H1 (cell line): ENCODE data around the gene TRIM40. TPM values are rescaled to one million over a fixed set of nuclear protein-coding genes. Genes with fewer than 3 reads are reported as not detected.

Experiments used
- CTCF ChIA-PET: fragments of 300-600 bp; sonication (Branson Sonifier 250); formaldehyde crosslinking; loops from one replicate; lab custom pipeline; 2021; ENCODE audit not compliant: partially characterized antibody; lab: Charles Lee
- POLR2A ChIA-PET: fragments of 300-600 bp; sonication (Branson Sonifier 250); formaldehyde crosslinking; loops from one replicate; lab custom pipeline; 2021; ENCODE audit warnings: inconsistent platforms; ENCODE audit not compliant: partially characterized antibody; lab: Charles Lee
- DNase-seq, 2 experiments: peaks; one replicate each; pipeline versions ENCODE4 v3.0.0 to v3.0.0-alpha.2; 2010 to 2022; ENCODE audit warnings: low spot score in 2 of 2, low read depth in 1 of 2, mixed read lengths in 1 of 2
- FAIRE-seq: peaks from 2 replicates; lab custom pipeline; 2011; peaks lifted over from hg19 to GRCh38; lab: Jason Lieb, UNC
- H2AFZ ChIP-seq: 2 replicates; pipeline ENCODE4 v1.8.1; 2012; ENCODE audit warnings: low read length, inconsistent platforms
- H2AK5ac ChIP-seq: 2 replicates; pipeline ENCODE4 v1.6.1; 2013; ENCODE audit warnings: low read depth, low read length
- H2BK120ac ChIP-seq: replicated peaks from 2 replicates; pipeline ENCODE3; 2013; ENCODE audit warnings: low read depth, low read length, inconsistent platforms
- H2BK12ac ChIP-seq: 2 replicates; pipeline ENCODE4 v1.6.1; 2013; ENCODE audit warnings: low read depth, low read length
- H2BK15ac ChIP-seq: 2 replicates; pipeline ENCODE4 v1.6.1; 2013; ENCODE audit warnings: low read length
- H2BK20ac ChIP-seq: 2 replicates; pipeline ENCODE4 v1.6.1; 2013; ENCODE audit warnings: low read length
- H2BK5ac ChIP-seq: 2 replicates; pipeline ENCODE4 v1.6.1; 2013; ENCODE audit warnings: low read depth, low read length
- H3K14ac ChIP-seq: 2 replicates; pipeline ENCODE4 v1.6.1; 2013; ENCODE audit warnings: inconsistent platforms; ENCODE audit not compliant: insufficient read length
- H3K18ac ChIP-seq: 2 replicates; pipeline ENCODE4 v1.6.1; 2013; ENCODE audit warnings: low read length; ENCODE audit errors: extremely low read depth
- H3K23ac ChIP-seq: 2 replicates; pipeline ENCODE4 v1.6.1; 2013; ENCODE audit warnings: inconsistent platforms; ENCODE audit not compliant: insufficient read length
- H3K23me2 ChIP-seq: 2 replicates; pipeline ENCODE4 v1.6.1; 2013; ENCODE audit warnings: low read depth, low read length
- H3K27ac ChIP-seq: 2 replicates; pipeline ENCODE4 v1.6.1; 2011; ENCODE audit warnings: low read depth, low read length, inconsistent platforms
- H3K27me3 ChIP-seq, 4 experiments: replicated peaks in 1 of 4; 1 replicate in 1 of 4; 2 replicates in 3 of 4; pipeline versions ENCODE4 v1.6.1 to v1.8.1; 2011 to 2013; ENCODE audit warnings: low read length in 3 of 4, mild to moderate bottlenecking in 3 of 4, inconsistent platforms in 2 of 4, mixed read lengths in 2 of 4, moderate library complexity in 1 of 4; ENCODE audit not compliant: control insufficient read depth in 3 of 4, insufficient read depth in 3 of 4; ENCODE audit errors: extremely low read depth in 1 of 4
- H3K36me3 ChIP-seq, 4 experiments: 2 replicates each; pipeline versions ENCODE4 v1.6.1 to v1.8.1; 2011 to 2013; ENCODE audit warnings: mild to moderate bottlenecking in 4 of 4, low read length in 3 of 4, moderate library complexity in 2 of 4, control low read depth in 1 of 4, inconsistent platforms in 1 of 4; ENCODE audit not compliant: insufficient read depth in 4 of 4, control insufficient read depth in 2 of 4
- H3K4ac ChIP-seq: replicated peaks from 2 replicates; pipeline ENCODE3; 2013; ENCODE audit warnings: low read length, low read depth, mixed read lengths, inconsistent platforms; ENCODE audit not compliant: insufficient read length
- H3K4me1 ChIP-seq, 4 experiments: replicated peaks in 1 of 4; 1 replicate in 1 of 4; 2 replicates in 3 of 4; pipeline versions ENCODE4 v1.6.1 to v1.8.1; 2011 to 2013; ENCODE audit warnings: low read length in 3 of 4, inconsistent platforms in 2 of 4, mixed read lengths in 1 of 4; ENCODE audit not compliant: insufficient read depth in 4 of 4, control insufficient read depth in 3 of 4
- H3K4me2 ChIP-seq, 2 experiments: 2 replicates each; pipeline versions ENCODE4 v1.6.1 to v1.8.1; 2011 to 2013; ENCODE audit warnings: low read depth in 2 of 2, low read length in 2 of 2, control low read depth in 1 of 2, inconsistent platforms in 1 of 2, mild to moderate bottlenecking in 1 of 2; ENCODE audit not compliant: insufficient read depth in 1 of 2
- H3K4me3 ChIP-seq, 4 experiments: fragments of 200-600, 300-600 bp in 1 of 4; sonication (generic), shearing (Covaris generic), sonication (Bioruptor Twin) in 1 of 4; 2 replicates each; pipeline versions ENCODE4 v1.5.1 to v1.8.1; 2011 to 2016; ENCODE audit warnings: low read length in 4 of 4, low read depth in 3 of 4, control low read depth in 2 of 4, inconsistent platforms in 2 of 4, mild to moderate bottlenecking in 2 of 4, mixed read lengths in 1 of 4, moderate library complexity in 1 of 4; ENCODE audit not compliant: insufficient read depth in 2 of 4; ENCODE audit errors: extremely low read depth in 1 of 4
- H3K56ac ChIP-seq: replicated peaks from 2 replicates; pipeline ENCODE3; 2013; ENCODE audit warnings: low read depth, mild to moderate bottlenecking, mixed read lengths, low read length, inconsistent platforms; ENCODE audit not compliant: insufficient read length
- H3K79me1 ChIP-seq: 2 replicates; pipeline ENCODE4 v1.6.1; 2013; ENCODE audit warnings: low read depth, low read length, control low read depth
- H3K79me2 ChIP-seq, 2 experiments: 2 replicates each; pipeline versions ENCODE4 v1.6.1 to v1.8.1; 2012 to 2013; ENCODE audit warnings: low read length in 2 of 2, mild to moderate bottlenecking in 2 of 2, inconsistent platforms in 1 of 2; ENCODE audit not compliant: insufficient read depth in 2 of 2, control insufficient read depth in 1 of 2
- H3K9ac ChIP-seq, 4 experiments: replicated peaks in 1 of 4; 1 replicate in 1 of 4; 2 replicates in 3 of 4; pipeline versions ENCODE4 v1.6.1 to v1.8.1; 2011 to 2013; ENCODE audit warnings: low read depth in 3 of 4, low read length in 3 of 4, control low read depth in 2 of 4, mild to moderate bottlenecking in 2 of 4, moderate library complexity in 2 of 4, inconsistent platforms in 1 of 4; ENCODE audit errors: extremely low read depth in 1 of 4
- H3K9me3 ChIP-seq, 2 experiments: 2 replicates each; pipeline versions ENCODE4 v1.6.1 to v1.8.1; 2012 to 2013; ENCODE audit warnings: mild to moderate bottlenecking in 2 of 2, moderate library complexity in 2 of 2, control low read depth in 1 of 2, inconsistent platforms in 1 of 2, low read depth in 1 of 2, low read length in 1 of 2, mixed read lengths in 1 of 2; ENCODE audit not compliant: insufficient read depth in 2 of 2
- H4K20me1 ChIP-seq, 2 experiments: replicated peaks in 1 of 2; 2 replicates each; pipeline versions ENCODE3 to v1.8.1; 2011 to 2013; ENCODE audit warnings: inconsistent platforms in 2 of 2, low read length in 2 of 2, mild to moderate bottlenecking in 1 of 2; ENCODE audit not compliant: insufficient read depth in 2 of 2, control insufficient read depth in 1 of 2
- H4K5ac ChIP-seq: 2 replicates; pipeline ENCODE4 v1.6.1; 2013; ENCODE audit warnings: low read length, low read depth, mixed read lengths, inconsistent platforms; ENCODE audit not compliant: insufficient read length
- H4K8ac ChIP-seq: 2 replicates; pipeline ENCODE4 v1.8.0; 2013; ENCODE audit warnings: mild to moderate bottlenecking, moderate library complexity, low read length, inconsistent platforms; ENCODE audit not compliant: insufficient read depth; ENCODE audit errors: extremely low read depth
- H4K91ac ChIP-seq: replicated peaks from 2 replicates; pipeline ENCODE3; 2013; ENCODE audit warnings: low read length, mixed read lengths, inconsistent platforms; ENCODE audit not compliant: insufficient read length
- CHD1 ChIP-seq: IDR thresholded peaks from 2 replicates; pipeline ENCODE4 v1.6.1; 2012; ENCODE audit warnings: low read depth, low read length, improper control_type of control experiment
- NRF1 ChIP-seq: IDR thresholded peaks from 2 replicates; pipeline ENCODE4 v1.6.1; 2011; ENCODE audit warnings: mild to moderate bottlenecking, low read depth, low read length, improper control_type of control experiment
- POU5F1 ChIP-seq: IDR thresholded peaks from 2 replicates; pipeline ENCODE4 v1.6.1; 2011; ENCODE audit warnings: low read depth, mild to moderate bottlenecking, low read length, moderate library complexity
- WGBS, 2 experiments: shearing (Covaris generic) in 1 of 2; methylation state at CpG; one replicate each; pipeline versions ENCODE4 v1.1.6 to v1.1.7; 2013 to 2015; ENCODE audit warnings: low lambda C conversion rate in 2 of 2, mixed read lengths in 2 of 2, inconsistent platforms in 1 of 2, low coverage in 1 of 2, missing lambda C conversion rate in 1 of 2; ENCODE audit not compliant: insufficient replicate concordance in 2 of 2, insufficient coverage in 1 of 2, insufficient read length in 1 of 2; ENCODE audit errors: extremely low coverage in 1 of 2, missing lambda C conversion rate in 1 of 2; 5-methylcytosine and 5-hydroxymethylcytosine counted together
- polyA plus RNA-seq, 7 experiments: library from polyadenylated mRNA; depleted of rRNA in 3 of 7; stranded (reverse) in 5 of 7; unstranded in 2 of 7; fragments of >200 nt in 5 of 7; fragments of 200-250 nt in 2 of 7; gene quantifications; 1 replicate in 5 of 7; 2 replicates in 1 of 7; 4 replicates in 1 of 7; pipeline versions ENCODE4 v1.2.1 to v1.2.3, GENCODE V29; 2011 to 2013; ENCODE audit warnings: missing spikeins in 2 of 7, mixed read lengths in 2 of 7
- total RNA-seq: library from RNA; stranded (reverse); fragmentation: NEBNext Ultra II Directional; extraction: Animal tissue kit (Norgen Biotek cat#: 25700); gene quantifications from 2 replicates; pipeline ENCODE4 v1.2.1, GENCODE V29; 2021

The TRIM40 gene
- total and polyA plus RNA-seq, 2 of the 8 experiments (the other 6 are each of a cell fraction or from before 2014, with no cell fraction given), result not detected

GRCh38 chr6:30103872-30104179 lies 32.1 kb upstream of the TRIM40 start:
- WGBS, 2 experiments, result 49% methylated on average over 3 of the region's 3 CpGs; no CpG with 5 or more reads in 1 of the 2 experiments
- H3K56ac ChIP-seq, result no peak overlapping the region
- TF ChIP-seq NRF1, result no peak
- no peak for TF ChIP-seq CHD1
- TF ChIP-seq POU5F1, result no peak
- H3K23me2 ChIP-seq, result peaks cover 10% of the 10 kb centered on the region
- CTCF ChIA-PET, result interaction anchor here (0.5 to 7.2 kb wide), 41 partner anchors 9 to 407 kb away, joined by 3 to 166 read pairs (median 4); partner anchors contain the start of genes RNF39, TRIM15, TRIM26 and TRIM31
- FAIRE-seq, result no peak
- no peak overlapping the region for H3K23ac ChIP-seq
- H2BK5ac ChIP-seq, result no peak overlapping the region
- POLR2A ChIA-PET, result interaction anchor here (0.9 to 2.8 kb wide), 5 partner anchors 22 to 42 kb away, joined by 3 to 17 read pairs (median 3); no protein-coding TSS in a partner anchor
- H3K9ac ChIP-seq, result no peak overlapping the region
- no peaks in the 10 kb centered on the region for H4K20me1 ChIP-seq
- no peak overlapping the region for H2BK20ac ChIP-seq
- H2BK15ac ChIP-seq, result no peak overlapping the region
- no peak overlapping the region for H4K8ac ChIP-seq
- no peak overlapping the region for H3K18ac ChIP-seq
- H3K79me2 ChIP-seq, result no peaks in the 10 kb centered on the region
- no peak overlapping the region for H2BK12ac ChIP-seq
- H3K4me1 ChIP-seq, result peaks cover 3 to 15% (median 9%) of the 10 kb centered on the region in 4 experiments; a peak in 6 of 7 replicates
- no peak overlapping the region for H3K14ac ChIP-seq
- no peak overlapping the region for H3K4ac ChIP-seq
- no peak overlapping the region for H4K91ac ChIP-seq
- H3K4me3 ChIP-seq, result peak overlapping the region; percentile 34 to 65 (median 58); a peak in 5 of 8 replicates
- no peak overlapping the region for H4K5ac ChIP-seq
- no peaks in the 10 kb centered on the region for H3K9me3 ChIP-seq
- peak overlapping the region; percentile 69 to 79 for H3K4me2 ChIP-seq
- no peak overlapping the region for H3K27ac ChIP-seq
- no peak overlapping the region for H2BK120ac ChIP-seq
- peaks cover 28 to 56% (median 50%) of the 10 kb centered on the region in 4 experiments for H3K27me3 ChIP-seq
- H2AFZ ChIP-seq, result peak overlapping the region; percentile 65; the same call in 1 of the 2 replicates
- no peak for DNase-seq
- no peak overlapping the region for H2AK5ac ChIP-seq
- no peaks in the 10 kb centered on the region for H3K79me1 ChIP-seq
- H3K36me3 ChIP-seq, result no peaks in the 10 kb centered on the region
